HG02970 (cell line): Measurements from ENCODE around the gene PLGRKT.
"Not testable (repeated sequence)": the region's sequence is repeated elsewhere in the genome, so short reads cannot be mapped to it uniquely, and the experiment has no call there.

ENCODE experiments used
- ATAC-seq: cut with Tn5 transposase; IDR thresholded peaks from one replicate; pipeline ENCODE4 v1.9.1; 2021; ENCODE audit warnings: mild to moderate bottlenecking, moderate library complexity, moderate number of reproducible peaks; ENCODE audit not compliant: unreplicated experiment, low FRiP score

PLGRKT gene

GRCh38 chr9:5433841-5434810 lies 3.6 kb downstream of the PLGRKT start:
- ATAC-seq, result not testable (repeated sequence)

- ATAC-seq, result not testable (repeated sequence)
Measured at GRCh38 chr9:5433328-5433727, 4.4 kb downstream of the PLGRKT start.

- ATAC-seq, result not testable (repeated sequence)
Measured at GRCh38 chr9:5432890-5433289, 4.8 kb downstream of the PLGRKT start.

- ATAC-seq, result no peak
Measured at GRCh38 chr9:5430912-5431311, 6.8 kb downstream of the PLGRKT start.

- no peak for ATAC-seq
Measured at GRCh38 chr9:5429873-5430564, 7.7 kb downstream of the PLGRKT start.

- ATAC-seq, result no peak
Measured at GRCh38 chr9:5428794-5429528, 8.8 kb downstream of the PLGRKT start.

GRCh38 chr9:5428172-5428571 lies 9.6 kb downstream of the PLGRKT start:
- ATAC-seq, result no peak

GRCh38 chr9:5427005-5427404 lies 10.7 kb downstream of the PLGRKT start:
- no peak for ATAC-seq

GRCh38 chr9:5425006-5425628 lies 12.6 kb downstream of the PLGRKT start:
- ATAC-seq, result no peak

- ATAC-seq, result no peak
Measured at GRCh38 chr9:5422276-5422675, 15.4 kb downstream of the PLGRKT start.

- ATAC-seq, result no peak
Measured at GRCh38 chr9:5421163-5421562, 16.6 kb downstream of the PLGRKT start.

GRCh38 chr9:5419987-5420386 lies 17.7 kb downstream of the PLGRKT start:
- ATAC-seq, result no peak

- ATAC-seq, result no peak
Measured at GRCh38 chr9:5418481-5418880, 19.2 kb downstream of the PLGRKT start.

- no peak for ATAC-seq
Measured at GRCh38 chr9:5416953-5417352, 20.8 kb downstream of the PLGRKT start.

GRCh38 chr9:5408596-5408995 lies 29.1 kb downstream of the PLGRKT start:
- ATAC-seq, result no peak

- no peak for ATAC-seq
Measured at GRCh38 chr9:5402217-5402616, 35.5 kb downstream of the PLGRKT start.

- not testable (repeated sequence) for ATAC-seq
Measured at GRCh38 chr9:5397547-5397946, 40.2 kb downstream of the PLGRKT start.

- ATAC-seq, result no peak
Measured at GRCh38 chr9:5395428-5395827, 42.3 kb downstream of the PLGRKT start.

- not testable (repeated sequence) for ATAC-seq
Measured at GRCh38 chr9:5393976-5394375, 43.7 kb downstream of the PLGRKT start.

- ATAC-seq, result no peak
Measured at GRCh38 chr9:5393497-5393896, 44.2 kb downstream of the PLGRKT start.
